Tibial nerve (tissue), 4 donors: ENCODE data around the gene TK1. TPM values are rescaled to one million over a fixed set of nuclear protein-coding genes. Genes with fewer than 3 reads are reported as not detected.

Source experiments
- DNase-seq, 2 donors: peaks; one replicate each; pipeline ENCODE4 v3.0.0-alpha.2; 2019; ENCODE audit warnings: low spot score in 2 of 2
- H3K27ac ChIP-seq, 4 donors: fragments of 200-600 bp; sonication (generic) in 3 of 4; one replicate each; pipeline ENCODE4 v1.5.1; 2017 to 2019; ENCODE audit warnings: mild to moderate bottlenecking in 1 of 4
- H3K27me3 ChIP-seq, 2 donors: fragments of 200-600 bp; sonication (generic) in 1 of 2; one replicate each; pipeline versions ENCODE4 v1.5.1 to v1.6.0; 2017 to 2019
- H3K36me3 ChIP-seq, 3 donors: fragments of 200-600 bp; sonication (generic); one replicate each; pipeline ENCODE4 v1.5.1; 2018 to 2019
- H3K4me1 ChIP-seq, 4 donors: fragments of 200-600 bp; sonication (generic) in 3 of 4; one replicate each; pipeline ENCODE4 v1.5.1; 2017 to 2019
- H3K4me3 ChIP-seq, 4 donors: fragments of 200-600 bp; sonication (generic) in 3 of 4; one replicate each; pipeline ENCODE4 v1.5.1; 2017 to 2019; ENCODE audit warnings: mild to moderate bottlenecking in 1 of 4, moderate library complexity in 1 of 4
- H3K9me3 ChIP-seq, 4 donors: fragments of 200-600 bp; sonication (generic) in 3 of 4; one replicate each; pipeline ENCODE4 v1.5.1; 2017 to 2019
- CTCF ChIP-seq, 5 experiments: fragments of 200-600 bp in 3 of 5; fragments of 450-650 bp in 2 of 5; sonication (generic) in 3 of 5; IDR thresholded peaks; one replicate each; pipeline ENCODE4 v1.5.1; 2016 to 2019; ENCODE audit warnings: antibody characterized with exemption in 5 of 5, mild to moderate bottlenecking in 3 of 5, moderate library complexity in 2 of 5
- EP300 ChIP-seq, 2 donors: sonication (generic); formaldehyde crosslinking; IDR thresholded peaks; one replicate each; pipeline ENCODE4 v1.6.1; 2017; ENCODE audit warnings: antibody characterized with exemption in 2 of 2, mild to moderate bottlenecking in 1 of 2
- POLR2A ChIP-seq, 2 donors: fragments of 450-650 bp; IDR thresholded peaks; one replicate each; pipeline ENCODE4 v1.6.1; 2017; ENCODE audit warnings: antibody characterized with exemption in 2 of 2, mild to moderate bottlenecking in 2 of 2, moderate library complexity in 2 of 2
- WGBS, 2 donors: methylation state at CpG; one replicate each; pipeline ENCODE4 v1.1.5; 2018; 5-methylcytosine and 5-hydroxymethylcytosine counted together
- total RNA-seq, 4 donors: library from RNA; depleted of rRNA; stranded (reverse); fragments of >200 nt; gene quantifications; one replicate each; pipeline ENCODE4 v1.1.0, GENCODE V29; 2016

The TK1 gene
- total RNA-seq, 4 donors from 2014 or later = 1.0 to 6.6 (median 1.6) TPM

DNA sequence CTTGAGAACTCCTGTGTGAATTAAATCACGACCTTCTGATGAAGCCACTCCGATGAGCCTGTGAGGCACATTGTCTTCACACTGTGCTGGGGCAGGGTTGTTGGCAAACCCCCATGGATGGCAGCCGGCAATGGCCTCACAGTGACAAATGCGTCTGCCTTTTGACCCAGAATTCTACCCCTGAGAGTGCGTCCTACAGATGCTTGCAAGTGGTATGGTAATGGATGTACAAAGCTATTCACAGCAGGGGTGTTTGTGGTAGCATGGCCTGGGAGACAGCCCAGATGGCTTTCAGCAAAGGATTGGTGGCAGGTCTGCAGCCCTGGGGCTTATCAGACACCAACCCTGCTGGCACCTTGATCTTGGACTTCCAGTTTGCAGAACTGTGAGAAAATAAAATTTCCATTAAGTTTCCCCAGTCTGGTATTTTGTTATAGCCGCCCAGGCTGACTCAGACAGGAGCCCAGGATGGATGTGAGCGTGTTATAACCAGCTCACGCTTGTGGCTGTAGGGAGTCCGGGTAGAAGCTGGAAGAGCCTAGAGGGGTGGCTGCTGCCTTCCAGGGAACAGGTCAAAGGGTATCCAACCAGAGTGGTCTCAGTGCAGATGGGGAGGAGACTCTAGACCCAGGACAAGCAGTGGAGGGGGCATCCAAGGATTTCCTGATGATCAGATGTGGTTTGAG is 10.4 kb upstream of the TK1 start:
- H3K4me3 ChIP-seq = no peak overlapping the region
- 80 to 82% methylated on average over 9 of the region's 9 CpGs for WGBS, 2 donors

GRCh38 chr17:78196716-78197115 is 9.9 kb upstream of the TK1 start:
- Histone ChIP-seq H3K27me3 (no peaks in the 10 kb centered on the region), H3K4me1 (no peaks in the 10 kb centered on the region), H3K9me3 (no peaks in the 10 kb centered on the region), H3K4me3 (no peak overlapping the region), H3K36me3 (peaks cover 0 to 95% (median 0%) of the 10 kb centered on the region in 3 donors), H3K27ac (no peak overlapping the region)
- 88 to 92% methylated on average over 5 of the region's 5 CpGs for WGBS, 2 donors
- TF ChIP-seq CTCF (IDR thresholded peaks at IDR 0.05) (no peak), POLR2A (IDR thresholded peaks at IDR 0.05) (no peak), EP300 (IDR thresholded peaks at IDR 0.05) (no peak)
- no peak for DNase-seq

More for the DNA sequence above, 10.4 kb upstream of the TK1 start:
- Histone ChIP-seq H3K27me3 (no peaks in the 10 kb centered on the region), H3K27ac (peak overlapping the region in 2 of 4 donors; percentile 40 to 67), H3K36me3 (peaks cover 0 to 92% (median 0%) of the 10 kb centered on the region in 3 donors), H3K9me3 (no peaks in the 10 kb centered on the region), H3K4me1 (no peaks in the 10 kb centered on the region)
- DNase-seq = no peak
- TF ChIP-seq POLR2A (IDR thresholded peaks at IDR 0.05) (no peak), CTCF (IDR thresholded peaks at IDR 0.05) (no peak), EP300 (IDR thresholded peaks at IDR 0.05) (no peak)

- Histone ChIP-seq H3K4me1 (peaks cover 0 to 42% (median 10%) of the 10 kb centered on the region in 4 donors), H3K4me3 (peak overlapping the region; percentile 35 to 57 (median 46)), H3K27me3 (no peaks in the 10 kb centered on the region), H3K9me3 (no peaks in the 10 kb centered on the region), H3K36me3 (peaks cover 0 to 18% (median 0%) of the 10 kb centered on the region in 3 donors), H3K27ac (peak overlapping the region in 3 of 4 donors; percentile 31 to 81 (median 61))
- DNase-seq = no peak
- no peak for TF ChIP-seq EP300 (IDR thresholded peaks at IDR 0.05)
- TF ChIP-seq POLR2A (IDR thresholded peaks at IDR 0.05) = no peak
- TF ChIP-seq CTCF (IDR thresholded peaks at IDR 0.05) = no peak
- WGBS, 2 donors = 45 to 46% methylated on average over 10 of the region's 10 CpGs
Measured at GRCh38 chr17:78185981-78186691, 716 bp downstream of the TK1 start.

DNA sequence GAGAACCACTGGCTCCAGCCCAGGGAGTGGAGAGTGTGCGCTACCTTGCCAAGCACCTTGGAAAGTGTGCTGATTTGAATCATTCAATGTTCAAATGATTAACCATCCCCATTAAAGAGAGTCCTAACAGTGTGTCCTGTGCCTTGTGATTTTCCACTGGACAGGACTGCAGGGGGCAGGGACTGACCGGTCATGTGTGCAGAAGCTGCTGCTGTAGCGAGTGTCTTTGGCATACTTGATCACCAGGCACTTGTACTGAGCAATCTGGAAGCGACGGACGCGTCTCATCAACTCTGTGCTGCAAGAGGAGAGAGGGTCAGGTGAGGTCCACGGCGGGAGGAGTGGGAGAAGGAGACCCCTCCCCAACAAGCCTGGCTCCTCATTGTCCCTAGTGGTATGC is 2.0 kb downstream of the TK1 start:
- Histone ChIP-seq H3K27ac (no peak overlapping the region), H3K4me3 (no peak overlapping the region), H3K36me3 (peaks cover 0 to 5% (median 0%) of the 10 kb centered on the region in 3 donors), H3K27me3 (no peaks in the 10 kb centered on the region), H3K4me1 (peaks cover 0 to 51% (median 11%) of the 10 kb centered on the region in 4 donors), H3K9me3 (no peaks in the 10 kb centered on the region)
- 76 to 81% methylated on average over 9 of the region's 9 CpGs for WGBS, 2 donors
- no peak for TF ChIP-seq POLR2A (IDR thresholded peaks at IDR 0.05)
- TF ChIP-seq EP300 (IDR thresholded peaks at IDR 0.05) = no peak
- TF ChIP-seq CTCF (IDR thresholded peaks at IDR 0.05) = no peak
- DNase-seq = no peak

GRCh38 chr17:78184351-78184750 is 2.5 kb downstream of the TK1 start:
- H3K27me3 ChIP-seq = no peaks in the 10 kb centered on the region
- WGBS, 2 donors = 55 to 77% methylated on average over 10 of the region's 10 CpGs
- H3K4me3 ChIP-seq = no peak overlapping the region
- H3K36me3 ChIP-seq = peaks cover 0 to under 1% (median 0%) of the 10 kb centered on the region in 3 donors
- no peak for DNase-seq
- no peaks in the 10 kb centered on the region for H3K9me3 ChIP-seq
- H3K4me1 ChIP-seq = peaks cover 0 to 56% (median 11%) of the 10 kb centered on the region in 4 donors
- TF ChIP-seq CTCF (IDR thresholded peaks at IDR 0.05) (no peak), EP300 (IDR thresholded peaks at IDR 0.05) (no peak), POLR2A (IDR thresholded peaks at IDR 0.05) (no peak)
- H3K27ac ChIP-seq = no peak overlapping the region
